GM08714 (cell line): ENCODE measurements around the gene PRUNE1.

Source experiments
- H3K4me3 ChIP-seq: fragments of 200-500 bp; sonication (Bioruptor generic); 2 replicates; pipeline ENCODE4 v1.5.1; 2014; ENCODE audit warnings: mild to moderate bottlenecking, low read length, inconsistent platforms
- ZNF274 ChIP-seq: IDR thresholded peaks from 2 replicates; pipeline ENCODE4 v1.6.1; 2012; ENCODE audit warnings: mild to moderate bottlenecking, low read depth, low read length

PRUNE1 gene

DNA sequence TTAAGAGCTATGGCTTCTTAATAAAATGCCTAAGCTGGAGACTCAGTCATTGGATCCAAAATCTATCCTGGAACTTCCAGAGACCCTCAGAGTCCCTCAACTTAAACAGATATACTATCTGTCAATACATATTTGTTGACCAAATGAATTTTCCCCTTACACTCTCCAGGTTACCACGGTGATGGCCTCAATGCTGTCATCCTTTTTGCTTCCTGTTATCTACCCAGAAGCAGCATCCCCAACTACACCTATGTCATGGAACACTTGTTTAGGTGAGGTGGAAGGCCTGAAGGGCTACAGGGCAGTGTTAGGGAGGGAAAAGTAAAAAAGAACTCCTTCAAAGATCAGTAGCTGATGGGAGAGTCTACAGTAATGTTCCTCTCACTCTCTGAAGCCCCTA lies 34.9 kb downstream of the PRUNE1 start:
- TF ChIP-seq ZNF274 = no peak

DNA sequence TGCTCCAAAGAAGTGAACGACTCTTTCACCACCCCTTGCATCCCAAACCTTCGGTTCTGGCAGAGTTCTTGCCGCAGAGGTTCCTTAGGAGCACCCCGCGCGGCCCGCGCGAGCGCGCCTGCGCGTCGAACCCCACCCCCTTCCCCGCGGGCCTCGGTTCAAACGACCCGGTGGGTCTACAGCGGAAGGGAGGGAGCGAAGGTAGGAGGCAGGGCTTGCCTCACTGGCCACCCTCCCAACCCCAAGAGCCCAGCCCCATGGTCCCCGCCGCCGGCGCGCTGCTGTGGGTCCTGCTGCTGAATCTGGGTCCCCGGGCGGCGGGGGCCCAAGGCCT lies 39.3 kb downstream of the PRUNE1 start, which contains the start of gene C1orf56:
TSS of gene C1orf56 (plus strand) at position 161 of the 334 bp plus-strand sequence. CDS start at position 258, 97 bp downstream.
- peak within 1 kb of the TSS; percentile 60 for H3K4me3 ChIP-seq

More for the DNA sequence above, 34.9 kb downstream of the PRUNE1 start:
- H3K4me3 ChIP-seq = no peak overlapping the region

GRCh38 chr1:151047925-151048644 lies 39.8 kb downstream of the PRUNE1 start:
- peak overlapping the region; percentile 60 for H3K4me3 ChIP-seq
- no peak for TF ChIP-seq ZNF274

More for the DNA sequence above, 39.3 kb downstream of the PRUNE1 start, which contains the start of gene C1orf56:
- TF ChIP-seq ZNF274 = no peak

DNA sequence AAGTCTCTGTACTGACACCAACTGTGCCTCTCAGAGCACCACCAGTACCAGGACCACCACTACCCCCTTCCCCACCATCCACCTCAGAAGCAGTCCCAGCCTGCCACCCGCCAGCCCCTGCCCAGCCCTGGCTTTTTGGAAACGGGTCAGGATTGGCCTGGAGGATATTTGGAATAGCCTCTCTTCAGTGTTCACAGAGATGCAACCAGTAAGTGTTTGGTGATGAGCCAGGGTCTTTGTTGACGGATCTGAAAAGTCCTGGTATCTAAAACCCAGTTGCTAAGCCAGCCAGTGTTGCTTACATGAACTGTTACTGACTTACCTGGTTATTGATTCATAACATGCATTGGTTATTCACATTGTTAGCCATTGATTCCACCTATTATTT lies 40.4 kb downstream of the PRUNE1 start:
- TF ChIP-seq ZNF274 = no peak

DNA sequence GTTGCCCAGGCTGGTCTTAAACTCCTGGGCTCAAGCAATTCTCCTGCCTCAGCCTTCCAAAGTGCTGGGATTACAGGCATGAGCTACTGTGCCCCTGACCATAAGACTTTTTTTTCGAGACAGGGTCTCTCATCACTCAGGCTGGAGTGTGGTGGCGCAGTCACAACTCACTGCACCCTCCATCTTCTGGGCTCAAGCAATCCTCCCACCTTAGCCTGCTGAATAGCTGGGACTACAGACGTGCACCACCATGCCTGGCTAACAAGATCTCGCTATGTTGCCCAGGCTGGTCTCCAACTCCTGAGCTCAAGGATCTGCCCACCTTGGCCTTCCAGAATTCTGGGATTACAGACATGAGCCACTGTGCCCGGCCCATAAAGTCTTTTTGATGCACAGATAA lies 41.2 kb downstream of the PRUNE1 start:
- H3K4me3 ChIP-seq = no peak overlapping the region
- no peak for TF ChIP-seq ZNF274

More for the DNA sequence above, 40.4 kb downstream of the PRUNE1 start:
- peak overlapping the region; percentile 60; the same call in 1 of the 2 replicates for H3K4me3 ChIP-seq

- H3K4me3 ChIP-seq = no peak overlapping the region
- TF ChIP-seq ZNF274 = no peak
Observed at GRCh38 chr1:151050051-151050688, 41.9 kb downstream of the PRUNE1 start.

DNA sequence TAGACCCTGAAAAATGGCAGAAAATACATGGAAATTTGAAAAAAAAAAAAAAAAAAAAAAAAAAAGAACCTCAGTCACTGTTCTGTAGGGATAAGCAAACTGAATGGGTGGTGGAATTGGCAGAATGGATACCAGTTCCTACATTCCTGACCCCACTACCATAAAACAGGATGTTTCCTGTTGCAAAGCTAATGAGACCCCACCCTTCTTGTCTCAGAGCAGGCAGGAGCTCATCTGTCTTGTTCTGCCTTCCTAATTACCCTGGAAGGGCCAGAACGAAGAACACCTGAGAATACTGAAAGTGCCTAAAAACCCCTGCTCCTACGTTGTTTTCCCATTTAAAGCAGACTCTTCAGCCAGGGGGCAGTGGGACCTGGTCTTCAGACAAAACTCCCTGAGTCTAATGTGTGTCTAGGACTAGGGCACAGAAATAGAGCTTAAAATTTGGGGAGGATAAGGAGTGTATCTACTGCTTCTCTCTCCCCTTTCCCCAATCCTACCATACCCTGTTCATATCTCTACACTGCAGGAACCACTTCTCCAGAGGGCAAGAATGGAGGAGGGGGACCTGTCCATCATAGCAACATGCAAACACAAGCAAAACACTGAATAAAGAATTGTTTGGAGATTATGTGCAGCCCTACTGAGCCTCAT lies 43.2 kb downstream of the PRUNE1 start:
- no peak for TF ChIP-seq ZNF274
- H3K4me3 ChIP-seq = no peak overlapping the region

DNA sequence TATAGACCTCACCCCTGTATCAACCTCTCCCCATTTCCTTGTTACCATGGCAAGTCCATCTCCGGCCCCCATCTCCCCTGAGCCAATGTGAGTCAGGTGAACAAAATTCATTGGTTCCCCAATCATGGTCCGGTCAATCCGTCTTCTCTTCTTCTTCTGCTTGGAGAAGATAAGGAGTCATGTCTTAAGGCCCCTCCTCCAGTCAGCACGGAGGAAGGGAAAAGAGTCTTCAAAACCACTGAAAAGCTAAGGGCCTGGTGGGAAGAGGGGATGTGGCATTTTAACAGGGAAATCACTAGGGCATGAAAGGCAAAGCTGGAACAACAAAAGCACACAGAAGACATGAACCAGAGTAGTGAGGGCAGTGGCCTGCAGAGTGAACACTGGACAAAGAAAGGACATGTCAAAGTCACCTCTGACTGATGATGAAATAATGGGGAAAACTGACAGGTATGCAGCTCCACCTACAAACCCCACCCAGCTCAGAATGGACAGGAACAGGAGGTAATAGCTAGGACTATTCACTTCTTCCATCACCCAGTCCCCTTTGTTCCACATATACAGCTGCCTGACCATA lies 46.8 kb downstream of the PRUNE1 start:
- no peak for TF ChIP-seq ZNF274
- H3K4me3 ChIP-seq = no peak overlapping the region

DNA sequence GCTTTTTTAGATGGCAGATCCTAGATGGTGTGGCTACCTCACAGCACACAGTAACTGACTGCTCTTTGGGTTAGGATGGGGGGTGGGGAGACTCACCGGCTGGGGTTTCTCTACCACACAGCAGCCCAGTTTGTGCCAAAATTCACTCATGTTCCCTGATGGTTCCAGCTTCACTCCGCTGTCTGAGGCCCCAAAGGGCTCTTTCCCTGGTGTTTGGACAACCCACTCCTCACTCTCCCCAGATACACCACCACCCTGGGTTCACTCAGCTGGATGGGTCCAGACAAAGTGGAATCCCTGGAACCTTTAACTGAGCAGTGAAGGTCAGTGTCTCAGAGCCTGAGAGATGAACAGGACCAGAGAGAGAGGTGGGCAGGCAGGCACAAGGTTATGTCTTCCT lies 47.3 kb downstream of the PRUNE1 start:
- no peak overlapping the region; the same call in 1 of the 2 replicates for H3K4me3 ChIP-seq

GRCh38 chr1:151056149-151056548 lies 47.9 kb downstream of the PRUNE1 start:
- H3K4me3 ChIP-seq = no peak overlapping the region; the same call in 1 of the 2 replicates
- no peak for TF ChIP-seq ZNF274

More for the DNA sequence above, 47.3 kb downstream of the PRUNE1 start:
- TF ChIP-seq ZNF274 = no peak

DNA sequence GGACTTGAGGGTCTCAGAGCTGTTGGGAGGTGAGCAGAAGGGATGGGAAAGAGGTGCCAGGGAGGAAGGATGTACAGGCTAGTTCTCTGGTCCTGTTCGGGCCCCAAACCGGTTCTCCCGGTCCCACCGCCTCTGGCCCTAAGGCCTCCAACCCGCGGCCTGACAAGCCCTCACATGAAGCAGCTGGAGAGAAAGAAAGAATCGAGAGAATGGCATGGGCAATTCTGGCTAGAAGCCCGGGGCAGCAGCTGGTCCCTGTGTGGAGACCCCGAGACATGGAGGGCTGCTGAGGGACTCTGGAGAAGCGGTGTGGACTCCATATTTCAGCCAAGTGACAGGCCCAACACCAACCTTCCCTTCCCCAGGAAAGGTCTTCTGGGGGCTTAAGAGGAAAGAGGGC lies 50.4 kb downstream of the PRUNE1 start:
- H3K4me3 ChIP-seq = peak overlapping the region; percentile 96
- TF ChIP-seq ZNF274 = no peak

- H3K4me3 ChIP-seq = peak within 1 kb of the TSS; percentile 96
- TF ChIP-seq ZNF274 = no peak
Observed at GRCh38 chr1:151059109-151060006, 51.1 kb downstream of the PRUNE1 start, which contains the start of gene CDC42SE1. CDC42SE1 (minus strand) TSS chr1:151059622; CDS start chr1:151055730, 3,892 bp downstream.

GRCh38 chr1:151060007-151060656 lies 51.9 kb downstream of the PRUNE1 start, which contains the start of gene MLLT11:
MLLT11 (plus strand) TSS chr1:151060397; CDS start chr1:151067225, 6,828 bp downstream.
- H3K4me3 ChIP-seq = peak within 1 kb of the TSS; percentile 96
- no peak for TF ChIP-seq ZNF274
